Adrenal gland (tissue), 5 donors: ENCODE results near the gene MEX3A.

ENCODE experiments used
- POLR2A ChIP-seq, 2 donors: fragments of 450-650 bp; IDR thresholded peaks; one replicate each; pipeline ENCODE4 v1.6.1; 2017; ENCODE audit warnings: antibody characterized with exemption in 2 of 2, mild to moderate bottlenecking in 2 of 2, moderate library complexity in 1 of 2
- TF ChIP-seq, protein P1 (sequence below), 6 experiments: fragments of 450-650 bp in 4 of 6; fragments of 200-600 bp in 2 of 6; sonication (generic) in 1 of 6; IDR thresholded peaks; 1 replicate in 5 of 6; 2 replicates in 1 of 6; pipeline versions ENCODE4 v1.5.1 to v1.8.0; 2016 to 2021; ENCODE audit warnings: antibody characterized with exemption in 6 of 6, mild to moderate bottlenecking in 2 of 6, moderate library complexity in 1 of 6
- donor health status: DM: no; HTN: no; CAD: no.

DNA sequence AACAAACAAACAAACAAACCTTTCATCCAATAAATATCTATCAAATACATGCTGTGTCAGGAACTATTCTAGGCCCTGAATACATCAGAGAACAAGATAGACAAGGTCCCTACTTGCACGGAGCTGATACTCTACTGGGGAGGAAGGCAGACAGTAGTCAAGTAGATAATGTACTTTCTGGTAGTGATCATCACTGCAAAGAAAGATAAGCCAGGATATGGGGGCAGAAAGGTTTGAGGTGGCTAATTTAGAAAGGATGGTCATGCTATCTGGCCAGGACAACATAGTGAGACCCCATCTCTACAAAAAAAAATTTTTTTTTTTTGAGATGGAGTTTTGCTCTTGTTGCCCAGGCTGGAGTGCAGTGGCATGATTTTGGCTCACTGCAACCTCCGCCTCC, 9.3 kb upstream of the MEX3A start:
- TF ChIP-seq, protein P1, sequence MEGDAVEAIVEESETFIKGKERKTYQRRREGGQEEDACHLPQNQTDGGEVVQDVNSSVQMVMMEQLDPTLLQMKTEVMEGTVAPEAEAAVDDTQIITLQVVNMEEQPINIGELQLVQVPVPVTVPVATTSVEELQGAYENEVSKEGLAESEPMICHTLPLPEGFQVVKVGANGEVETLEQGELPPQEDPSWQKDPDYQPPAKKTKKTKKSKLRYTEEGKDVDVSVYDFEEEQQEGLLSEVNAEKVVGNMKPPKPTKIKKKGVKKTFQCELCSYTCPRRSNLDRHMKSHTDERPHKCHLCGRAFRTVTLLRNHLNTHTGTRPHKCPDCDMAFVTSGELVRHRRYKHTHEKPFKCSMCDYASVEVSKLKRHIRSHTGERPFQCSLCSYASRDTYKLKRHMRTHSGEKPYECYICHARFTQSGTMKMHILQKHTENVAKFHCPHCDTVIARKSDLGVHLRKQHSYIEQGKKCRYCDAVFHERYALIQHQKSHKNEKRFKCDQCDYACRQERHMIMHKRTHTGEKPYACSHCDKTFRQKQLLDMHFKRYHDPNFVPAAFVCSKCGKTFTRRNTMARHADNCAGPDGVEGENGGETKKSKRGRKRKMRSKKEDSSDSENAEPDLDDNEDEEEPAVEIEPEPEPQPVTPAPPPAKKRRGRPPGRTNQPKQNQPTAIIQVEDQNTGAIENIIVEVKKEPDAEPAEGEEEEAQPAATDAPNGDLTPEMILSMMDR (IDR thresholded peaks at IDR 0.05), result no peak
- TF ChIP-seq POLR2A (IDR thresholded peaks at IDR 0.05), result no peak
